H9 (cell line): Measurements from ENCODE around the gene DIS3L2. TPM values are rescaled to one million over a fixed set of nuclear protein-coding genes. Genes with fewer than 3 reads are reported as not detected.

Source experiments
- DNase-seq: peaks from one replicate; pipeline ENCODE4 v3.0.0-alpha.2; 2017
- H2AFZ ChIP-seq: one replicate; pipeline ENCODE4 v1.6.1; 2013; ENCODE audit warnings: mild to moderate bottlenecking, low read length, control low read depth, moderate library complexity
- H2AK5ac ChIP-seq: 2 replicates; pipeline ENCODE4 v1.6.1; 2013; ENCODE audit warnings: low read length, control low read depth, mixed read lengths; ENCODE audit not compliant: insufficient read length
- H2BK120ac ChIP-seq: one replicate; pipeline ENCODE4 v1.6.1; 2013; ENCODE audit warnings: low read depth, mild to moderate bottlenecking, low read length, control low read depth, inconsistent platforms; ENCODE audit not compliant: poor library complexity, severe bottlenecking
- H2BK12ac ChIP-seq: 2 replicates; pipeline ENCODE4 v1.6.1; 2013; ENCODE audit warnings: low read length, control low read depth, mixed read lengths, low read depth; ENCODE audit not compliant: insufficient read length
- H2BK15ac ChIP-seq: 2 replicates; pipeline ENCODE4 v1.6.1; 2013; ENCODE audit warnings: low read depth, low read length, control low read depth
- H2BK20ac ChIP-seq: one replicate; pipeline ENCODE4 v1.6.1; 2013; ENCODE audit warnings: low read depth, mild to moderate bottlenecking, low read length, control low read depth, inconsistent platforms; ENCODE audit not compliant: poor library complexity, severe bottlenecking
- H2BK5ac ChIP-seq: 2 replicates; pipeline ENCODE4 v1.6.1; 2013; ENCODE audit warnings: low read length, control low read depth, mixed read lengths; ENCODE audit not compliant: insufficient read length
- H3K14ac ChIP-seq: 2 replicates; pipeline ENCODE4 v1.6.1; 2013; ENCODE audit warnings: low read length, control low read depth; ENCODE audit not compliant: insufficient read depth
- H3K18ac ChIP-seq: 2 replicates; pipeline ENCODE4 v1.6.1; 2013; ENCODE audit warnings: low read depth, mild to moderate bottlenecking, mixed read lengths, low read length, control low read depth; ENCODE audit not compliant: insufficient read length
- H3K23ac ChIP-seq: 2 replicates; pipeline ENCODE4 v1.6.1; 2013; ENCODE audit warnings: low read length, control low read depth, mixed read lengths, low read depth; ENCODE audit not compliant: insufficient read length
- H3K23me2 ChIP-seq: 2 replicates; pipeline ENCODE4 v1.6.1; 2013; ENCODE audit warnings: low read depth, mild to moderate bottlenecking, mixed read lengths, low read length, control low read depth; ENCODE audit not compliant: insufficient read length, poor library complexity, severe bottlenecking
- H3K27ac ChIP-seq: 2 replicates; pipeline ENCODE4 v1.5.1; 2013; ENCODE audit warnings: low read length, control low read depth, mixed read lengths, low read depth; ENCODE audit not compliant: insufficient read length
- H3K27me3 ChIP-seq: 2 replicates; pipeline ENCODE4 v1.6.1; 2013; ENCODE audit warnings: low read length, control low read depth, inconsistent platforms; ENCODE audit not compliant: insufficient read depth
- H3K4ac ChIP-seq: 2 replicates; pipeline ENCODE4 v1.6.1; 2013; ENCODE audit warnings: low read depth, mild to moderate bottlenecking, control low read depth, inconsistent platforms, low read length, moderate library complexity
- H3K4me1 ChIP-seq: 2 replicates; pipeline ENCODE4 v1.6.1; 2013; ENCODE audit warnings: low read length, control low read depth, inconsistent platforms; ENCODE audit not compliant: insufficient read depth
- H3K4me2 ChIP-seq: 2 replicates; pipeline ENCODE4 v1.6.1; 2013; ENCODE audit warnings: low read length, control low read depth, mixed read lengths; ENCODE audit not compliant: insufficient read length, insufficient read depth
- H3K56ac ChIP-seq: 2 replicates; pipeline ENCODE4 v1.6.1; 2013; ENCODE audit warnings: low read depth, mild to moderate bottlenecking, mixed read lengths, low read length, control low read depth; ENCODE audit not compliant: insufficient read length
- H3K79me1 ChIP-seq: 2 replicates; pipeline ENCODE4 v1.6.1; 2013; ENCODE audit warnings: low read depth, mild to moderate bottlenecking, moderate library complexity, low read length, control low read depth, inconsistent platforms; ENCODE audit not compliant: insufficient read depth, poor library complexity, severe bottlenecking
- H3K79me2 ChIP-seq: 2 replicates; pipeline ENCODE4 v1.6.1; 2013; ENCODE audit warnings: low read length, control low read depth, inconsistent platforms; ENCODE audit not compliant: insufficient read depth
- H3K9ac ChIP-seq: 2 replicates; pipeline ENCODE4 v1.6.1; 2013; ENCODE audit warnings: low read length, control low read depth, mixed read lengths; ENCODE audit not compliant: insufficient read length; ENCODE audit errors: extremely low read depth
- H3K9me3 ChIP-seq: one replicate; pipeline ENCODE4 v1.6.1; 2013; ENCODE audit warnings: low read depth, low read length, inconsistent platforms; ENCODE audit not compliant: control insufficient read depth
- H3T11ph ChIP-seq: one replicate; pipeline ENCODE4 v1.6.1; 2013; ENCODE audit warnings: mild to moderate bottlenecking, low read length, control low read depth, inconsistent platforms
- H4K20me1 ChIP-seq: one replicate; pipeline ENCODE4 v1.6.1; 2013; ENCODE audit not compliant: control insufficient read depth, insufficient read length, insufficient read depth
- H4K5ac ChIP-seq: 2 replicates; pipeline ENCODE4 v1.6.1; 2013; ENCODE audit warnings: low read depth, mild to moderate bottlenecking, mixed read lengths, low read length, control low read depth; ENCODE audit not compliant: insufficient read length
- H4K8ac ChIP-seq: replicated peaks from 2 replicates; pipeline ENCODE4 v1.6.1; 2013; ENCODE audit warnings: low read length, control low read depth, mixed read lengths, low read depth; ENCODE audit not compliant: insufficient read length
- H4K91ac ChIP-seq: 2 replicates; pipeline ENCODE4 v1.6.1; 2013; ENCODE audit warnings: low read depth, mild to moderate bottlenecking, moderate library complexity, mixed read lengths, low read length, control low read depth; ENCODE audit not compliant: insufficient read length
- H3K27ac Mint-ChIP-seq, 3 experiments: 2 replicates in 2 of 3; 3 replicates in 1 of 3; pipeline ENCODE4 v1.8.0; 2020 to 2021; ENCODE audit warnings: mixed read lengths in 3 of 3, mild to moderate bottlenecking in 1 of 3, moderate library complexity in 1 of 3
- H3K27me3 Mint-ChIP-seq: 2 replicates; pipeline ENCODE4 v1.8.0; 2021; ENCODE audit warnings: low read depth, mild to moderate bottlenecking, moderate library complexity, mixed read lengths
- H3K36me3 Mint-ChIP-seq, 3 experiments: 2 replicates in 2 of 3; 3 replicates in 1 of 3; pipeline ENCODE4 v1.8.0; 2020 to 2021; ENCODE audit warnings: low read depth in 3 of 3, mixed read lengths in 3 of 3; ENCODE audit not compliant: insufficient read depth in 1 of 3
- H3K4me1 Mint-ChIP-seq, 2 experiments: 2 replicates each; pipeline ENCODE4 v1.8.0; 2020; ENCODE audit warnings: mixed read lengths in 2 of 2
- H3K4me3 Mint-ChIP-seq, 2 experiments: 2 replicates in 1 of 2; 3 replicates in 1 of 2; pipeline ENCODE4 v1.8.0; 2020 to 2021; ENCODE audit warnings: mild to moderate bottlenecking in 2 of 2, mixed read lengths in 2 of 2, moderate library complexity in 1 of 2
- H3K9me3 Mint-ChIP-seq, 2 experiments: 2 replicates in 1 of 2; 3 replicates in 1 of 2; pipeline ENCODE4 v1.8.0; 2020; ENCODE audit warnings: mild to moderate bottlenecking in 2 of 2, mixed read lengths in 2 of 2, moderate library complexity in 1 of 2
- CTCF ChIP-seq: fragments of 200-600 bp; sonication (generic); conservative IDR thresholded peaks from 3 replicates; pipeline ENCODE4 v1.8.0; 2021; ENCODE audit warnings: antibody characterized with exemption, mild to moderate bottlenecking
- WGBS: extraction: QIAGEN DNeasy Blood & Tissue Kit; methylation state at CpG from one replicate; pipeline ENCODE4 v1.1.7; 2013; ENCODE audit warnings: missing lambda C conversion rate, low lambda C conversion rate, mixed read lengths; ENCODE audit not compliant: insufficient read length; ENCODE audit errors: extremely low coverage; 5-methylcytosine and 5-hydroxymethylcytosine counted together
- total RNA-seq: library from RNA; stranded (reverse); gene quantifications from 2 replicates; pipeline ENCODE4 v1.2.1, GENCODE V29; 2021

The DIS3L2 gene
- total RNA-seq, 1 experiment from 2014 or later: 28.1 TPM

GRCh38 chr2:232319803-232320442, 358.4 kb downstream of the DIS3L2 start:
- no peak overlapping the region; a peak in 1 of 7 replicates for H3K27ac Mint-ChIP-seq
- H3K18ac ChIP-seq: no peak overlapping the region

More at GRCh38 chr2:232319803-232320442, 358.4 kb downstream of the DIS3L2 start:
- peaks cover 19 to 27% of the 10 kb centered on the region in 2 experiments for H3K4me1 Mint-ChIP-seq
- Histone ChIP-seq H2BK120ac (no peak overlapping the region), H3K23me2 (no peaks in the 10 kb centered on the region), H3K14ac (no peak overlapping the region), H4K5ac (no peak overlapping the region), H3K56ac (no peak overlapping the region), H2BK15ac (no peak overlapping the region), H3K4me1 (no peaks in the 10 kb centered on the region), H2BK5ac (no peak overlapping the region), H3T11ph (no peak overlapping the region), H3K4me2 (no peak overlapping the region), H3K4ac (no peak overlapping the region), H2AFZ (no peak overlapping the region), H3K27ac (no peak overlapping the region), H3K9ac (no peak overlapping the region), H2BK12ac (no peak overlapping the region), H4K8ac (no peak overlapping the region), H4K91ac (no peak overlapping the region), H3K9me3 (no peaks in the 10 kb centered on the region), H3K79me2 (no peaks in the 10 kb centered on the region), H4K20me1 (no peaks in the 10 kb centered on the region), H3K23ac (no peak overlapping the region), H3K27me3 (no peaks in the 10 kb centered on the region), H2BK20ac (no peak overlapping the region), H2AK5ac (no peak overlapping the region), H3K79me1 (no peaks in the 10 kb centered on the region)
- H3K27me3 Mint-ChIP-seq: no peaks in the 10 kb centered on the region
- no CpG with 5 or more reads among the region's 10 CpGs for WGBS
- H3K9me3 Mint-ChIP-seq: no peaks in the 10 kb centered on the region
- no peaks in the 10 kb centered on the region; a peak in 2 of 7 replicates for H3K36me3 Mint-ChIP-seq
- H3K4me3 Mint-ChIP-seq: no peak overlapping the region
- DNase-seq: no peak
- TF ChIP-seq CTCF: no peak
